Renal cortical epithelial cell (primary cell): ENCODE results near the gene SLC25A42. TPM values are rescaled to one million over a fixed set of nuclear protein-coding genes. Genes with fewer than 3 reads are reported as not detected.

Experiments used
- total RNA-seq: library from RNA; depleted of rRNA; stranded (reverse); fragments of >200 nt; gene quantifications from 2 replicates; pipeline ENCODE4 v1.2.3, GENCODE V29; 2014

The SLC25A42 gene
- total RNA-seq, 1 donor from 2014 or later: 4.5 TPM

Other genes starting within 250 kb of the SLC25A42 start
- 42.2 and 106 TPM in 2 replicates for gene UPF1, start 232.0 kb upstream of the SLC25A42 start, total RNA-seq
- 0.40 and 1.0 TPM in 2 replicates for gene CERS1, start 167.8 kb upstream of the SLC25A42 start, total RNA-seq
- gene COPE, start 144.6 kb upstream of the SLC25A42 start, total RNA-seq: 148 and 224 TPM in 2 replicates
- 45.0 and 58.3 TPM in 2 replicates for gene DDX49, start 144.3 kb upstream of the SLC25A42 start, total RNA-seq
- 83.2 and 93.7 TPM in 2 replicates for gene HOMER3, start 122.8 kb upstream of the SLC25A42 start, total RNA-seq
- gene SUGP2, start 30.5 kb upstream of the SLC25A42 start, total RNA-seq: 20.3 and 59.9 TPM in 2 replicates
- 41.5 and 62.3 TPM in 2 replicates for gene ARMC6, start 30.4 kb upstream of the SLC25A42 start, total RNA-seq
- 14.1 and 25.3 TPM in 2 replicates for gene TMEM161A, start 74.5 kb downstream of the SLC25A42 start, total RNA-seq
- 0.20 TPM in 1 of 2 replicates, not detected in the other for gene MEF2B, start 106.3 kb downstream of the SLC25A42 start, total RNA-seq
- gene BORCS8, start 128.2 kb downstream of the SLC25A42 start, total RNA-seq: 18.9 and 26.6 TPM in 2 replicates
- 40.9 and 78.5 TPM in 2 replicates for gene RFXANK, start 128.3 kb downstream of the SLC25A42 start, total RNA-seq
- 8.2 and 19.4 TPM in 2 replicates for gene NR2C2AP, start 139.4 kb downstream of the SLC25A42 start, total RNA-seq
- not detected in 2 replicates for gene NCAN, start 148.0 kb downstream of the SLC25A42 start, total RNA-seq
- gene TM6SF2, start 209.3 kb downstream of the SLC25A42 start, total RNA-seq: 0.20 TPM in 1 of 2 replicates, not detected in the other